DMS114 treated with DMSO at 0.1 percent for 48 hours (cell line): ENCODE data around the gene TBCK.
A peak's percentile ranks its signal among the peaks of the same experiment; 100 is the strongest.

Experiments
- DNase-seq: peaks from one replicate; lab custom pipeline; 2025; ENCODE audit not compliant: unreplicated experiment; lab: John Stamatoyannopoulos, UW

The TBCK gene

GRCh38 chr4:106287353-106287969 lies 28.5 kb downstream of the TBCK start:
- DNase-seq: no peak

DNA sequence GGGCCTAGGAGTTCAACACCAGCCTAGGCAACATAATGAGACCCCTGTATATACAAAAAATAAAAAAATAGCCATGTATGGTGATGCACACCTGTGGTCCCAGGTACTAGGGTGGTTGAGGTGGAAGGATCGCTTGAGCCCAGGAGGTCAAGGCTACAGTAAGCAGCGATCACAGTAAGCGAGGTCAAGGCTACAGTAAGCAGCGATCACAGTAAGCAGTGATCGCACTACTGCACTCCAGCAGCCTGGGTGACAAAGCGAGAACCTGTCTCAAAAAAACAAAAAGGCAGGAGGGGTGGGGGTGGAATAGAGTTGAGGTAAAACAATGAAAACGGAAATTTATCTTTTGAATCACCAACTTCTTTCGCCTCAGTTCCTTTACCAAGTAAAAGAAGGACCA lies 29.4 kb downstream of the TBCK start:
- DNase-seq: no peak

GRCh38 chr4:106284227-106284626 lies 31.8 kb downstream of the TBCK start:
- no peak for DNase-seq

DNA sequence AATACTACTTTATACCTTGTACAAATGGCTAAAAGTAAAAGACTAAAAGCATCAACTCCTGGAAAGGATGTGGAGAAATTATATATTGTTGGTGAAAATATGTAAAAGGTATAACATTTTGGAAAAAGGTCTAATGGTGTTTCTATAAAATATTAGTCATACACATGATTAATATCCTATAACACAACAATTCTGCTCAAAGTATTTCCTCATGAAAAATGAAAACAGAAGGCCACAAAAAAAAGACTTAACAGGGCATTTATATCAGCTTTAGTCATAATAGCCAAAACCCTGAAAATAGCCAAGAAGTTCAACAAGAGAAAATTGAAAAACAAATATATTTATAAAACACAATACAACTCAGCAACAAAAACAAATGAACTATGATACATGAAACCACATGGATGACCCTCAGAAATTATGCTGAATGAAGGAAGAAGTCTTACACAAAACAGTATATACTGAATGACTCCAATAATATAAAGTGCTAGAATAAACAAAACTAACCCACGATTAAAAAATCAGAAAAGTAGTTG lies 38.8 kb downstream of the TBCK start:
- no peak for DNase-seq

DNA sequence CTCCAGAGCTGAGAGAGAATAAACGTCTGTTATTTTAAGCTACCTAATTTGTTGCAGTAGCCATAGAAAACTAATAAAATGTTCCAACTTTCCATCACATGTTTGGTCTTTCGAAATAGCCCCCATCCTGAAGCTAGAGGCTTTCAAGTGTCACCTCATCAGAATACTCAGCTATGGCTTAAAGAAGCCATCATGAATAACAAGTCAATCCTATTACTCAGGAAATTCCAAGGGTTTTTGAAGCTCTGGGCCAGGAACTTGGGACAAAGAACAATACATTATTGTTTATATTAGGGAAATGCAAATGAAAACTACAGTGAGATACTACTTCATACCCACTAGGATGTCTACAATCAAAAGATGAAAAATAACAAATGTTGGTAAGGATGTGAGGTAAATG lies 42.2 kb downstream of the TBCK start:
- DNase-seq: no peak

- DNase-seq: no peak
Observed at GRCh38 chr4:106270736-106271135, 45.3 kb downstream of the TBCK start.

DNA sequence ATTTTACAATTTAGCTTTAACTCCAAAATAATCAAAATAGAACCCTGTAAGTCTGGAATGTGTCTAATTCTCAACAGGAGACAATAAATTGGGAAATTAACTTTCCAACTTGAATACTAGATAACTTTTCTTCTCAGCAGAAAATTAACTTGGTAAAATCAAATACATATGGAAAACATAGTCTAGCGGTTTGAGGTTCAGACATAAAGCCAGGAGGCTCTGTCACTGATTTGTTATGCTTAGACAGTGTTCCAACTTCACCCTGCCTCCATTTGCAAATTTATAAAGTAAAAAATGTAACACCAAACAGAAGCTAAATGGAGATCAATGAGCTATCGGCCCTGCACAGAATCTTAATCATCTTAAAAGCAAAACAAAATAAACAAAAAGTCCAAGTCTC lies 46.3 kb downstream of the TBCK start:
- DNase-seq: no peak

DNA sequence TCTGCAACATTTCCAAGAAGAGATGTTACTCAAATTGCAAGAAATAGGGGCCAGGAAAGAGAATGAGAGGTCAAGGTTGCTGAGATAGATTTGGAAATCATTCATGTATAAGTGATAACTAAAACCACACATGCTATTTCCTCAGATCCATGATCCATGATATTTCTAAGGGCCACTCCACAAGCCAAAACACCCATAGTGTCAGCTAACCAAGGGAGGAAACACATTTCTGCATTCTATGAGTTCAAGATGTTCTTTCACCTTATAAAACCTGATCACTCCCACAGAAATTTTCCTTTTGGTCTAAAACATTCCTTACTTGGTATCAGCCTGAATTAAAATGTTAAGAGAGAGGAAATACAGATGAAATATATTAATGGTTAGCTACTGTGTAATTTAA lies 47.2 kb downstream of the TBCK start:
- DNase-seq: no peak

DNA sequence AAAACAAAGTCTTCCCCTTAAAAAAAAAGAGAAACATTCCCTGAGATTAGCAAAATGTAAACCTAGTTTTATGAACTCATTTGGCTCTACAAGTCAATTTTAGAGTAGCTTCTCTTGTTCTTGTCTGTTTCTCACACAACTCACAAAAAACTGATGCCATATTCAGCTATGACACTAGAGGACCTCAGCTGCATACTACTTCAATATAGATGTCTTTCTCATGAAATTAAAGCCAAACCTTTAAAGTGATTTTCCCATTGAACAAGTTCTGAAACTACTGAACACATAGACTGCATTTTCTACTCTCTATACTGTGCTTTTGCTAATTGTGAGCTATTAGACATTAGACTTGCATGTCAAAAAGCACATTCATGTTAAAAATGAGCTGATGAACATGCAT lies 49.8 kb downstream of the TBCK start:
- DNase-seq: peak; percentile 32

DNA sequence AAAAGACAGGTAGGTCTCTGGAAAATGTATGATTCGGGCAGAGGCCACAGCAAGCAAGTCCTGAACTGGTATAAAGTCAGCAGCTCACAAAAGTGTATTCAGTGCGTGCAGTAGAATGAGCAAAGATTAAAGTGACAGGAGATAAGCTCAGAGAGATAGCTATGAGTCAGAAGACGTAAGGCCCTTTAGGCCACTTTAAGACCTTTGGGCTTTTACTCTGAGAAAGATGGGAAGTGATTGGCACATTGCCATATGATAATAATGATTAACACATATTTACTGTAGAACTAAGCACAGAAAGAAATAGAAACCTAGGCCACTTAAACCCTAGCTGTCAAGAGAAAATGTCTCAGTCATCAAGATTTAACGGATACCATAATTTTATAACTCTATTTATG lies 51.7 kb downstream of the TBCK start:
- DNase-seq: no peak

GRCh38 chr4:106263594-106264330 lies 52.2 kb downstream of the TBCK start:
- DNase-seq: no peak

- DNase-seq: no peak
Observed at GRCh38 chr4:106261980-106262379, 54.0 kb downstream of the TBCK start.

DNA sequence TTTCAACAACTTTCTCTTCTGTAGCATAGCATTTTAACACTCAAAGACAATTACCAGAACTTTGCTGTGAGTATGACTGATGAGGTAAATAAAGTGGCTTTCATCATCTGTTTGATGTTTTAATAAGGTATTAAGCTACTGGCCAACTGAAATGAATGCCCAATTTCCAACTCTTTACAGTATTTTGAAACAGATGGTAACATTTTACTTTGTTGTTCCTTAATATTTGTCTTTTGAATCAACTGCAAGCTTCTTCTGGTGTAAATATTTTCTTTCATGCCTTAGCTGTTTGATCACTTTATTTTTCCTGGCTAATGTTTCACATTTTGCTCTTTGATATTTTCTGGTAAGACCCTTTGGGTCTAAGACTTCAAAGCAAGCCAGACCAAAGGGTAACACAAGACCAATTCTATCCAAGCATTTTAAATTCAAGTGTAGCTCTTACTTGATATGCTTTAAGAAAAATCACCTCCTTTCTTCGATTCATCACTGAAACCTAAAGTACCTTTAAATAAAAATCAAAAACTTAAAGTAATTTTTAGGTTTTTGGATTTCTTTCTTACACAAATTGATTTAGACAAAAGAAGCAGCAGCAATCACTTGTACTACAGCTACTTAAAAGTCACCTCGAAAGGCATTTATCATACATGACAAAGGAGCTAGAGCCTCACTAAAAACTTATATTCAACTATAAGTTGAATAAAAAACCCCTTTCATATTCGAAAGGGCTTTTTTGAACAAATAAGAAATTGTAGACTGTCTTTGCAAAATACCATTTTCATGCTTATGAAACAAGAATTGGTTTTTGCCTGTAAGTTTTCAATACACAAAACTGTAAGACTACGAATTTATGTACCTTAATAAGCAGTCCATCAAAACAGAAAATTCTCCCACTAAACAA lies 57.6 kb downstream of the TBCK start:
- DNase-seq: no peak

GRCh38 chr4:106256190-106256589 lies 59.8 kb downstream of the TBCK start:
- DNase-seq: no peak

- DNase-seq: no peak
Observed at GRCh38 chr4:106255195-106255594, 60.8 kb downstream of the TBCK start.

DNA sequence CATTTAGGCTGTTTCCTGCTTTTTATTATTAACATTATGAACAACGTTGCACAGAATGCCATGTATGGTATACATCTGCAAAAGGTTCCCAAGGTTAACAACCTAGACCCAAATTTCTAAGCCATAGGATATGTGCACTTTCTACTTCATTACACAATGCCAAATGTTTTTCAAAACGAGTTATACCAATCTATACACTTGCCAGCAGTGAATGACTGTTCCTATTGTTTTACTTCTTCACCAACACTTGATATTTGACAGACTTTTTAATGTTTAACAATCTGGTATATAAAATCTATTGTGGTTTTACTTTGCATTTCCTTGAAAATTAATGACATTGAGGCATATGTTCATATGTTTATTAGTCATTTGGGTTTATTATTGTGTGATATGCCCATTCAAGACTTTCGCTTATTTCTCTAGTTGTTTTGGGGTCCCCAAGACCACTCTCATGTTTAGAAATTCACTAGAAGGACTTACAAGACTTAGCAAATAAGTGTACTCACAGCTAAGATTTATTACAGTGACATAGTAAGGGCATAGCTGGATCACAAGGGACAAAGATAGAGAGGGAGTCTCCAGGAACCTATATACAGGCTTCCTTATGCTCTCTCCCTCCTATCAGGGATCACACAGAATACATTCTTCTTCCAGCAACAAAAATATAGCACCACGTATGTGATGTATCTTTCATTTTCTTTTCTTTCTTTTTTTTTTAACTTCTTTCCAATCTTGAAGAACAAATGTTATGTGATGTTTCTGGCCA lies 62.5 kb downstream of the TBCK start:
- no peak for DNase-seq

DNA sequence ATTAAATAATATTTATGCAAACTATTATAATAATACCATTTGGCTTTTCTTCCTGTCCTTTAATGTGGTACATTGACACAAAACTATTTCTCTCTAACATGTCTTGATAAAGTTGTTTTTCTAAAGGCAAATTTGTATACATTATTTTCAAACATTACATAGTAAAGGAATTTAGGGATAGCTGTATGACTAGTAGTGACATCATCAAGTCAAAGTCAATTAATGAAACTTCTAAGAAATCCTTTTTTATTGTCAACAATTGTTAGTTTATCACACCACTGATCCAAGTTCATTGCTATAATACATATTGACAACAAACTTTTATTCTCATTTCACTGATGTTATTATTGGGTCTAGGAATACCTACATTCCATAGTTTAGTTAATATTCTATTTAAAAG lies 68.4 kb downstream of the TBCK start:
- DNase-seq: no peak

DNA sequence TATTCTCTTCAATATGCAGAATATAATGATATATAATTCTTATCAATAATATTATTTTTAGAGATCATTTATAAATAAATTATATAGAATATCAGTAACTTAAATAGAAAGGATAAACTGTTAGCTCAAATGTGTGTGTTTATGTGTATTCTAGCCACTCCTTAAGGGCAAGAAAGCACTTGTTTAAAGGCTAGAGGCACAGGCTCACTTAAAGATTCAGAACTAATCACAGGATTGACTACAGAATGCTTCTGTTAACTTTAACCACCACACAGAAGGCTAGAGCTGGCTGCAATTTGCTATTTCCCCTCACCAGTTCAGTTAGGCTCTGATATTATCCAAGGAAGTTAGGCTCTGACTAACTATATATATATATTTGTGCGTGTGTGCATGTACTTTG lies 69.6 kb downstream of the TBCK start:
- no peak for DNase-seq

DNA sequence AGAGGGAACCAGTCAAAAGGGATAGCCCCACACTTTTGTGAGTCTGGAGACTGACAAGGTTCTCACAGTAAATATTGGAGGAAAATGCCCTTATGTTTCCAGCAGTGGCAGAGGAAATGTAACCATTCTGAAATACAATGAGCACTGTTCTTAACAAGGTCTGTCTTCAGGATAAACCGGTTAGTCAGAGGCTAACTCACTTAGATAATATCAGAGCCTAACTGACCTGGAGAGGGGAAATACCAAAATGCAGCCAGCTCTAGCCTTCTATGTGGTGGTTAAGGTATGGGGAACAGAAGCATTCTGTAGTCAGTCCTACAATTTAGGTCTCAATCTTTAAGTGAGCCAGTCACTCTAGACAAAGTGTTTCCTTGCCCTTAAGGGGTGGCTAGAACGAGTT lies 70.8 kb downstream of the TBCK start:
- DNase-seq: no peak

DNA sequence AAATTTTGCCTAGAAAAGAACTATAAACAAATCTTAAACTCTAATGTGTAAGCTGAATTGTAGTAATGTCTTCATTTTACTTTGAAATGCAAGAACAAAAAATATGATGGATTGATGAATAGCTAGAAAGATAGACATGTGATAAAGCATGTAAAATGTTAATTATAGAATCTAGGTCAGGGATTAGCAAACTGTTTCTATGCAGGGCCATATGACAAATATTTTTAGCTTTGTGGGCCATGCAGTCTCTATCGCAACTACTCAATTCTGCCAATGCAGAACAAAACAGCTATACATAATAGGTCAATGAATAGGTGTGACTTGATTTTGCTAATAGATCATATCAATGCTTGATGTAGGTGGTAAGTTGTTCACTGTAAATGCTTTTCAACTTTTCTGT lies 75.3 kb downstream of the TBCK start:
- no peak for DNase-seq

- peak; percentile 1 for DNase-seq
Observed at GRCh38 chr4:106238820-106239420, 77.1 kb downstream of the TBCK start.
